Karpas-422 (cell line): Measurements from ENCODE around the gene WDR86. TPM values are rescaled to one million over a fixed set of nuclear protein-coding genes. Genes with fewer than 3 reads are reported as not detected.

Experiments used
- DNase-seq: peaks from one replicate; pipeline ENCODE4 v3.0.0-alpha.2; 2015
- H2AFZ ChIP-seq: fragments of 200-600 bp; sonication (generic); 2 replicates; pipeline ENCODE4 v1.6.1; 2014; ENCODE audit warnings: antibody characterized with exemption, low read length, mixed read lengths
- H3K27ac ChIP-seq: fragments of 200-600 bp; sonication (generic); 2 replicates; pipeline ENCODE4 v1.5.1; 2014; ENCODE audit warnings: mild to moderate bottlenecking, low read length, moderate library complexity
- H3K27me3 ChIP-seq: fragments of 200-600 bp; sonication (generic); 2 replicates; pipeline ENCODE4 v1.6.1; 2014; ENCODE audit warnings: low read length, mixed read lengths
- H3K36me3 ChIP-seq: fragments of 200-600 bp; sonication (generic); 2 replicates; pipeline ENCODE4 v1.6.1; 2014; ENCODE audit warnings: low read length, mixed read lengths; ENCODE audit not compliant: insufficient read depth
- H3K4me1 ChIP-seq: fragments of 200-600 bp; sonication (generic); 2 replicates; pipeline ENCODE4 v1.6.1; 2014; ENCODE audit warnings: mild to moderate bottlenecking, low read length, mixed read lengths
- H3K4me2 ChIP-seq: fragments of 200-600 bp; sonication (generic); 2 replicates; pipeline ENCODE4 v1.6.1; 2014; ENCODE audit warnings: low read length, low read depth, mild to moderate bottlenecking; ENCODE audit not compliant: poor library complexity, severe bottlenecking
- H3K4me3 ChIP-seq: fragments of 200-600 bp; sonication (generic); 2 replicates; pipeline ENCODE4 v1.5.1; 2014; ENCODE audit warnings: mild to moderate bottlenecking, antibody characterized with exemption, low read length, mixed read lengths
- H3K79me2 ChIP-seq: fragments of 200-600 bp; sonication (generic); 2 replicates; pipeline ENCODE4 v1.6.1; 2014; ENCODE audit warnings: mild to moderate bottlenecking, low read length, mixed read lengths
- H3K9ac ChIP-seq: fragments of 200-600 bp; sonication (generic); 2 replicates; pipeline ENCODE4 v1.6.0; 2014; ENCODE audit warnings: low read length
- H3K9me2 ChIP-seq: fragments of 200-600 bp; sonication (generic), shearing (Covaris generic); replicated peaks from 2 replicates; pipeline ENCODE4 v1.6.0; 2014; ENCODE audit warnings: mild to moderate bottlenecking, low read length, moderate library complexity; ENCODE audit not compliant: insufficient read depth
- H3K9me3 ChIP-seq: fragments of 300-700, 200-600 bp; sonication (generic); 2 replicates; pipeline ENCODE4 v1.6.1; 2014; ENCODE audit warnings: low read length, mixed read lengths
- H4K20me1 ChIP-seq: fragments of 200-600 bp; sonication (generic); 2 replicates; pipeline ENCODE4 v1.6.1; 2014; ENCODE audit warnings: mild to moderate bottlenecking, antibody characterized with exemption, low read length, low read depth; ENCODE audit not compliant: insufficient read depth
- total RNA-seq: library from RNA; depleted of rRNA; stranded (reverse); fragments of >200 nt; shearing (Covaris generic); gene quantifications from 2 replicates; pipeline ENCODE4 v1.2.3, GENCODE V29; 2014; ENCODE audit warnings: low replicate concordance

WDR86 gene
- total RNA-seq, 1 experiment from 2014 or later = not detected

DNA sequence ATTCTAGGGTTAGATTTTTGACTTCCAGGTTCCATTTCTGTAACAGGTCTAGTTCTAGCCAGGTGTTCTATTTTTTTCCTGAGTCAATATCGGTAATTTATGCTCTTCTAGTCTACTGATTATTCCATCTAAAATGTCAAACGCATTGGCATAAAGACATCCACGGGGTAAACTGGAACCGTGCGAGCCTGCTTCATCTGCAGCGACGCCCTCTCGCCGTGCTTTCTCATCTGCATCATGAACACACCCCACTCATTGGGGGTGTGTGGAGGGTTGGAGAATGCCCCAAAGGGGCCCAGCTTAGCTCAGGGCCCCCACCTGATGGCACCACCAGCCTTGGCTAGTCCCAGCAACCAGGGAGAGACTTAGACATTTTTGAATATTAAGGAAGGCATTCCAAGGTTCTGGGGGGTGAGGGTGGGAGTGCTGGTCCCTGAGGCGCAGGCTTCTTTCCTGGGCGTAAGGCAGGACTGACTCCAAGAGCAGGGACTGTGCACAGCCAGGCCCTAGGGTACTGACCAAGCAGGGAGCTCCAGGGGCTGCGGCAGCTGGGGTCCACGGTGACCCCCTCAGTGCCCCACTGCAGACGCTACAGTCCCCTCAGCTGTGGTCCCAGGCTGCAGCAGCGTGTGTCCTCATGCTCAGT is 43.0 kb upstream of the WDR86 start:
- H3K79me2 ChIP-seq = no peaks in the 10 kb centered on the region
- 0 out of 2 replicates have a peak, but pooled peaks cover 3% of the 10 kb centered on the region for H4K20me1 ChIP-seq
- H3K9me2 ChIP-seq = no peaks in the 10 kb centered on the region
- H3K9ac ChIP-seq = no peak overlapping the region
- no peaks in the 10 kb centered on the region for H3K36me3 ChIP-seq
- H2AFZ ChIP-seq = no peak overlapping the region
- no peaks in the 10 kb centered on the region for H3K4me1 ChIP-seq
- no peak overlapping the region for H3K4me3 ChIP-seq
- H3K9me3 ChIP-seq = no peaks in the 10 kb centered on the region
- no peak overlapping the region for H3K27ac ChIP-seq
- no peaks in the 10 kb centered on the region for H3K27me3 ChIP-seq
- no peak overlapping the region for H3K4me2 ChIP-seq
- no peak for DNase-seq

GRCh38 chr7:151451626-151452571 is 42.1 kb upstream of the WDR86 start:
- Histone ChIP-seq H3K4me1 (no peaks in the 10 kb centered on the region), H4K20me1 (0 out of 2 replicates have a peak, but pooled peaks cover 3% of the 10 kb centered on the region), H3K4me3 (no peak overlapping the region), H3K9me2 (no peaks in the 10 kb centered on the region), H3K27ac (no peak overlapping the region), H3K27me3 (no peaks in the 10 kb centered on the region), H3K36me3 (no peaks in the 10 kb centered on the region), H3K9me3 (no peaks in the 10 kb centered on the region), H2AFZ (no peak overlapping the region), H3K79me2 (no peaks in the 10 kb centered on the region), H3K4me2 (no peak overlapping the region), H3K9ac (no peak overlapping the region)
- DNase-seq = no peak

- H3K9ac ChIP-seq = no peak overlapping the region
- no peak overlapping the region for H3K4me3 ChIP-seq
- no peaks in the 10 kb centered on the region for H3K36me3 ChIP-seq
- DNase-seq = no peak
- H3K27ac ChIP-seq = no peak overlapping the region
- no peak overlapping the region for H2AFZ ChIP-seq
- no peaks in the 10 kb centered on the region for H3K4me1 ChIP-seq
- H3K79me2 ChIP-seq = no peaks in the 10 kb centered on the region
- H4K20me1 ChIP-seq = 0 out of 2 replicates have a peak, but pooled peaks cover 2% of the 10 kb centered on the region
- no peak overlapping the region for H3K4me2 ChIP-seq
- no peaks in the 10 kb centered on the region for H3K9me2 ChIP-seq
- H3K9me3 ChIP-seq = no peaks in the 10 kb centered on the region
- no peaks in the 10 kb centered on the region for H3K27me3 ChIP-seq
These were observed 41.3 kb upstream of the WDR86 start for GRCh38 chr7:151451156-151451555.

DNA sequence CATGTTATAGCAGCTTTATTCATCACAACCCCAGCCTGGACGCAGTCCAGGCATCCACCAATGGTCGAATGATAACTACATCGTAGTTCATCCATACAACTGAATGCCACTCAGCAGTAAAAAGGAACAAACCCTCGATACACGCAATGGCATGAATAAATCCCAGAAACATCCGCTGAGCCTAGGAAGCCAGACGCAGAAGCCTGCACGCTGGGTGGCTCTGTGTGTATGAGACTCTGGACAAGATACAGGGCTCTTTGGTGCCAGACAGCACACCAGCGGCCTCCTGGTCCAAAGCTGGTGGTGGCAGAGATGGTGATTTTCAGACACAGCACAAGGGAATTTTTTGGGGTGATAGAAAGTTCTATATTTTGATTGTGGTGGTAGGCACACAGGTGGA is 40.2 kb upstream of the WDR86 start:
- Histone ChIP-seq H4K20me1 (no peaks in the 10 kb centered on the region), H3K9me2 (no peaks in the 10 kb centered on the region), H3K79me2 (no peaks in the 10 kb centered on the region), H3K27ac (no peak overlapping the region), H3K4me3 (no peak overlapping the region), H2AFZ (no peak overlapping the region), H3K9ac (no peak overlapping the region), H3K4me2 (no peak overlapping the region), H3K4me1 (no peaks in the 10 kb centered on the region), H3K9me3 (no peaks in the 10 kb centered on the region), H3K27me3 (no peaks in the 10 kb centered on the region), H3K36me3 (no peaks in the 10 kb centered on the region)
- no peak for DNase-seq

- Histone ChIP-seq H3K9me3 (no peaks in the 10 kb centered on the region), H3K4me3 (no peak overlapping the region), H3K27me3 (no peaks in the 10 kb centered on the region), H3K36me3 (no peaks in the 10 kb centered on the region), H3K9me2 (no peaks in the 10 kb centered on the region), H3K27ac (no peak overlapping the region), H3K9ac (no peak overlapping the region), H4K20me1 (no peaks in the 10 kb centered on the region), H2AFZ (no peak overlapping the region), H3K79me2 (no peaks in the 10 kb centered on the region), H3K4me2 (no peak overlapping the region), H3K4me1 (peaks cover 4% of the 10 kb centered on the region)
- no peak for DNase-seq
These were observed 38.7 kb upstream of the WDR86 start for GRCh38 chr7:151448261-151449252.

GRCh38 chr7:151447901-151448260 is 38.0 kb upstream of the WDR86 start:
- Histone ChIP-seq H3K4me3 (no peak overlapping the region), H3K27me3 (no peaks in the 10 kb centered on the region), H4K20me1 (no peaks in the 10 kb centered on the region), H3K9me3 (no peaks in the 10 kb centered on the region), H3K9me2 (no peaks in the 10 kb centered on the region), H3K9ac (no peak overlapping the region), H3K79me2 (no peaks in the 10 kb centered on the region), H2AFZ (no peak overlapping the region), H3K4me1 (peaks cover 4% of the 10 kb centered on the region), H3K27ac (no peak overlapping the region), H3K4me2 (no peak overlapping the region), H3K36me3 (no peaks in the 10 kb centered on the region)
- DNase-seq = no peak

DNA sequence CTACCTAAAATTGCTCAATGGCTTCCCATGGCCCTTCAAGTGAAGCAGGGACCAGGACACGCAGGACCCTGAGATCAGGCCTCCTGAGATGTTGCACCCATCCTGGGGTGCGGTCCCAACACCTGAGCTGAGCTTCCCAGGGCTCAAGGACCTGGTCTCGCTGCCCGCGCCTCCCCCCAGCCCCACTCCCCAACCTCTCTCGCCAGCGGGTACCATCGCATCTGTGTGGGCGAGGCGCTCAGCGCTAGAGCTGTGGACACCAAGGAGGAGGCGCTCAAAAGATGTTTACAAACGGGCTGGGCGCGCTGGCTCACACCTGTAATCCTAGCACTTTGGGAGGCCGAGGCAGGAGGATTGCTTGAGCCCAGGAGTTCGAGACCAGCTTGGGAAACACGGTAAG is 37.5 kb upstream of the WDR86 start:
- H3K27ac ChIP-seq = no peak overlapping the region
- H3K36me3 ChIP-seq = no peaks in the 10 kb centered on the region
- no peaks in the 10 kb centered on the region for H3K9me2 ChIP-seq
- no peaks in the 10 kb centered on the region for H3K79me2 ChIP-seq
- DNase-seq = no peak
- no peak overlapping the region for H2AFZ ChIP-seq
- H3K4me3 ChIP-seq = no peak overlapping the region
- H3K9ac ChIP-seq = no peak overlapping the region
- H3K27me3 ChIP-seq = no peaks in the 10 kb centered on the region
- no peaks in the 10 kb centered on the region for H4K20me1 ChIP-seq
- H3K4me1 ChIP-seq = peaks cover 4% of the 10 kb centered on the region
- no peaks in the 10 kb centered on the region for H3K9me3 ChIP-seq
- H3K4me2 ChIP-seq = no peak overlapping the region
